Measurements from ENCODE around the gene EPHB3. TPM values are rescaled to one million over a fixed set of nuclear protein-coding genes. Genes with fewer than 3 reads are reported as not detected.

EPHB3 gene
- polyA plus RNA-seq, 3 donors: 0.71 to 1.2 (median 0.80) TPM

DNA sequence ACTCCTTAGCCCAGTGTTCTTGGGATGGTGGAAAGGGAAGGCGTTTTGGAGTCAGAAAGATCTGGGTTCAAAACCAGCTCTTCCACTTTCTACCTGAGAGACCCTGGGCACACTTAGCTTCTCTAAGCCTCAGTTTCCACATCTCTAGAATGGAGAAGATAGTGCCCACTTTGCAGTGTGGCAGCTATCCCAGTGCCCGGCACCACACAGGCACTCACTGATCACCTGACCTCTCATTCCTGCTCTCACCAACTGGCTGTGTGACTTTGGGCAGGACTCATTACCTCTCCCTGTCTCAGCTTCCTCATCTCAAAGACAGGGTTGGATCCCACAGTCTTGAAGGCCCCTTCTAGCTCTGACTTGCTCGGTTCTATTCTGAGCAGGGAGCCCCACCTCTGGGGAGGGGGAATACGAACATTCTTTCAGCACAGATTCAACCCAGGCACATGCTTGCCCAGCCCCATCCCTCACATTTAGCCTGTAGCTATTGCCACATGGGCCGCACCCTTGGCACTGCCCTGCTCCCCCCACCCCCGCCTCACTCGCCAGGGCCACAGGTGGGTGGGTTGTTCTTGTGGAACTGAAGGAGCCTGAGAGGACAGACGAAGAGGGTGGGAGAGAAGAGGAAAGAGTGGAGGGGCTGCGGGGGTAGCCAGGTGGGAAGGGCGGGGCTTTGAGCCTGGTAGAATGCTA lies 39.2 kb downstream of the EPHB3 start:
- no peaks in the 10 kb centered on the region for H3K79me2 ChIP-seq (ENCODE audit: insufficient read depth, low read length)
- DNase-seq: no peak
- H3K4me1 ChIP-seq (ENCODE audit: control insufficient read depth in 1 of 2, insufficient read depth in 2 of 2, low read length in 2 of 2): peaks cover 44 to 52% of the 10 kb centered on the region in 2 donors
- H2AFZ ChIP-seq (ENCODE audit: insufficient read depth, low read depth, low read length, poor library complexity, severe bottlenecking): no peak overlapping the region
- no peaks in the 10 kb centered on the region for H4K20me1 ChIP-seq (ENCODE audit: insufficient read depth, low read length)
- TF ChIP-seq, protein P1, sequence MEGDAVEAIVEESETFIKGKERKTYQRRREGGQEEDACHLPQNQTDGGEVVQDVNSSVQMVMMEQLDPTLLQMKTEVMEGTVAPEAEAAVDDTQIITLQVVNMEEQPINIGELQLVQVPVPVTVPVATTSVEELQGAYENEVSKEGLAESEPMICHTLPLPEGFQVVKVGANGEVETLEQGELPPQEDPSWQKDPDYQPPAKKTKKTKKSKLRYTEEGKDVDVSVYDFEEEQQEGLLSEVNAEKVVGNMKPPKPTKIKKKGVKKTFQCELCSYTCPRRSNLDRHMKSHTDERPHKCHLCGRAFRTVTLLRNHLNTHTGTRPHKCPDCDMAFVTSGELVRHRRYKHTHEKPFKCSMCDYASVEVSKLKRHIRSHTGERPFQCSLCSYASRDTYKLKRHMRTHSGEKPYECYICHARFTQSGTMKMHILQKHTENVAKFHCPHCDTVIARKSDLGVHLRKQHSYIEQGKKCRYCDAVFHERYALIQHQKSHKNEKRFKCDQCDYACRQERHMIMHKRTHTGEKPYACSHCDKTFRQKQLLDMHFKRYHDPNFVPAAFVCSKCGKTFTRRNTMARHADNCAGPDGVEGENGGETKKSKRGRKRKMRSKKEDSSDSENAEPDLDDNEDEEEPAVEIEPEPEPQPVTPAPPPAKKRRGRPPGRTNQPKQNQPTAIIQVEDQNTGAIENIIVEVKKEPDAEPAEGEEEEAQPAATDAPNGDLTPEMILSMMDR (IDR thresholded peaks at IDR 0.05): no peak
- H3K4me2 ChIP-seq (replicated peaks; ENCODE audit: extremely low read depth, low read length, poor library complexity, severe bottlenecking): no peak overlapping the region
- peaks cover 0 to 4% of the 10 kb centered on the region in 2 donors for H3K9me3 ChIP-seq (replicated peaks in 1 of 2; ENCODE audit: control insufficient read depth in 1 of 2, insufficient read depth in 1 of 2, low read length in 2 of 2)
- Mint-ChIP-seq H3K4me1 (peaks cover 48% of the 10 kb centered on the region), H3K36me3 (peaks cover 0 to 16% of the 10 kb centered on the region in 2 donors), H3K9me3 (peaks cover 0 to 9% (median 4%) of the 10 kb centered on the region in 7 donors), H3K4me3 (peak overlapping the region; percentile 24 to 53), H3K27ac (no peak overlapping the region), H3K27me3 (ENCODE audit: low read depth in 3 of 3) (peaks cover 39 to 51% (median 47%) of the 10 kb centered on the region in 3 donors)
- no peak overlapping the region for H3K9ac ChIP-seq (ENCODE audit: insufficient read depth, low read length, poor library complexity, severe bottlenecking)
- H3K36me3 ChIP-seq (replicated peaks in 1 of 2; ENCODE audit: control insufficient read depth in 1 of 2, insufficient read depth in 2 of 2, low read length in 2 of 2): no peaks in the 10 kb centered on the region
- 64% methylated on average over 3 of the region's 10 CpGs for WGBS (ENCODE audit: insufficient coverage)
- H3K27ac ChIP-seq (ENCODE audit: low read depth in 1 of 2, low read length in 2 of 2): no peak overlapping the region
- no peak overlapping the region for H3K4me3 ChIP-seq (replicated peaks in 1 of 3; ENCODE audit: low read depth in 2 of 3, low read length in 3 of 3)
- H3K27me3 ChIP-seq (ENCODE audit: control insufficient read depth in 2 of 2, insufficient read depth in 2 of 2, low read length in 2 of 2): peaks cover 9 to 34% of the 10 kb centered on the region in 2 donors
- intact Hi-C loops (cut with micrococcal nuclease): loop anchor here in 1 of 2 donors (5.0 kb wide), 1 partner anchor 36 kb away; no protein-coding TSS in a partner anchor

DNA sequence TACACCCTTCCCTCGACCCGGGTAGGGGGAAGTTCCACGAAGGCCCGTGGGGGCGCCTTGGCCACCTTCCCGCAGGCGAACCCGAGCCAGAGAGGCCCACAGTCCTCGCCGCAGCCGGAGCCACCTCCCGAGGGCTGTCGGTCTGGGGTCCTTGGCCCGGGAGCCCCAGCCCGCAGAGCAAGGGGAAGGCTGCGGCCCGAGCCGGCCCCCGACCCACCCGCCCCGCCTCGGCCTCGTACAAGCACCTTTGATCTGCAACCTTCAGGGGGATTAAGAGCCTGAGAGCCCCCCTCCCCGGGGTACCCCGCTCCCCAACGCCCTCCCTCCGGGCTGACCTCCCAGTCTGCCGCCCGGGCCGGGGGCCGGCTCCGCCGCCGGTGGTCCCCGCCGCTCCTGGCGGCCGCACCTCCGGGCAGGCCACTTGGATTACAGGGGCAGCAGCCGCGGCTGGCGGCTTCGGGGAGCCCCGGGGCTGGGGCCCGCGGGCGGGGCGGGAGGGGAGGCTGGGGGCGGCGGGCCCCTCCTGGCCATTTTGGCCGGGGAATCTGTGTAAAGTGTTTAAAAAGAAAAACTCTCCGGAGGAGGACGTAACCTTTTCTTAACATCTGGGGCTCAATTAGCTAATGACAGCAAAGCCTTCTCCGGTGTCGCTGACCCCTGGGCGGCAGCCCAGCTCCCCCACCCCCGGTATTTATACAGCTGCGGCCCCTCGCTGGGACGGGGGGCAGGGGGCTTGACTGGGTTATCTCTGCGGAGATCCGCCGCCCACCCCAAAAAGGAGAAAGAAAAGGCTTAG lies 40.2 kb downstream of the EPHB3 start:
- peaks cover 0 to 4% of the 10 kb centered on the region in 2 donors for H3K9me3 ChIP-seq (replicated peaks in 1 of 2; ENCODE audit: control insufficient read depth in 1 of 2, insufficient read depth in 1 of 2, low read length in 2 of 2)
- H3K36me3 ChIP-seq (replicated peaks in 1 of 2; ENCODE audit: control insufficient read depth in 1 of 2, insufficient read depth in 2 of 2, low read length in 2 of 2): no peaks in the 10 kb centered on the region
- peak overlapping the region; percentile 46 for H2AFZ ChIP-seq (ENCODE audit: insufficient read depth, low read depth, low read length, poor library complexity, severe bottlenecking)
- TF ChIP-seq, protein P1 (IDR thresholded peaks at IDR 0.05): no peak
- H3K4me2 ChIP-seq (replicated peaks; ENCODE audit: extremely low read depth, low read length, poor library complexity, severe bottlenecking): peak overlapping the region; percentile 76
- H3K27me3 ChIP-seq (ENCODE audit: control insufficient read depth in 2 of 2, insufficient read depth in 2 of 2, low read length in 2 of 2): peaks cover 9 to 34% of the 10 kb centered on the region in 2 donors
- intact Hi-C loops (cut with micrococcal nuclease): loop anchor here in 1 of 2 donors (5.0 kb wide), 1 partner anchor 36 kb away; no protein-coding TSS in a partner anchor
- H4K20me1 ChIP-seq (ENCODE audit: insufficient read depth, low read length): no peaks in the 10 kb centered on the region
- no peak overlapping the region for H3K27ac ChIP-seq (ENCODE audit: low read depth in 1 of 2, low read length in 2 of 2)
- Mint-ChIP-seq H3K27me3 (ENCODE audit: low read depth in 3 of 3) (peaks cover 39 to 54% (median 47%) of the 10 kb centered on the region in 3 donors), H3K27ac (no peak overlapping the region), H3K4me3 (peak overlapping the region; percentile 74 to 97), H3K36me3 (peaks cover 0 to 16% of the 10 kb centered on the region in 2 donors), H3K9me3 (peaks cover 0 to 9% (median 4%) of the 10 kb centered on the region in 7 donors), H3K4me1 (peaks cover 49% of the 10 kb centered on the region)
- no peak for DNase-seq
- 3% methylated on average over 34 of the region's 63 CpGs for WGBS (ENCODE audit: insufficient coverage)
- peaks cover 44 to 56% of the 10 kb centered on the region in 2 donors for H3K4me1 ChIP-seq (ENCODE audit: control insufficient read depth in 1 of 2, insufficient read depth in 2 of 2, low read length in 2 of 2)
- peak overlapping the region; percentile 6 to 66 (median 19) for H3K4me3 ChIP-seq (replicated peaks in 1 of 3; ENCODE audit: low read depth in 2 of 3, low read length in 3 of 3)
- H3K9ac ChIP-seq (ENCODE audit: insufficient read depth, low read length, poor library complexity, severe bottlenecking): peak overlapping the region; percentile 27
- H3K79me2 ChIP-seq (ENCODE audit: insufficient read depth, low read length): no peaks in the 10 kb centered on the region
